ENCODE measurements around the gene FN1.

DNA sequence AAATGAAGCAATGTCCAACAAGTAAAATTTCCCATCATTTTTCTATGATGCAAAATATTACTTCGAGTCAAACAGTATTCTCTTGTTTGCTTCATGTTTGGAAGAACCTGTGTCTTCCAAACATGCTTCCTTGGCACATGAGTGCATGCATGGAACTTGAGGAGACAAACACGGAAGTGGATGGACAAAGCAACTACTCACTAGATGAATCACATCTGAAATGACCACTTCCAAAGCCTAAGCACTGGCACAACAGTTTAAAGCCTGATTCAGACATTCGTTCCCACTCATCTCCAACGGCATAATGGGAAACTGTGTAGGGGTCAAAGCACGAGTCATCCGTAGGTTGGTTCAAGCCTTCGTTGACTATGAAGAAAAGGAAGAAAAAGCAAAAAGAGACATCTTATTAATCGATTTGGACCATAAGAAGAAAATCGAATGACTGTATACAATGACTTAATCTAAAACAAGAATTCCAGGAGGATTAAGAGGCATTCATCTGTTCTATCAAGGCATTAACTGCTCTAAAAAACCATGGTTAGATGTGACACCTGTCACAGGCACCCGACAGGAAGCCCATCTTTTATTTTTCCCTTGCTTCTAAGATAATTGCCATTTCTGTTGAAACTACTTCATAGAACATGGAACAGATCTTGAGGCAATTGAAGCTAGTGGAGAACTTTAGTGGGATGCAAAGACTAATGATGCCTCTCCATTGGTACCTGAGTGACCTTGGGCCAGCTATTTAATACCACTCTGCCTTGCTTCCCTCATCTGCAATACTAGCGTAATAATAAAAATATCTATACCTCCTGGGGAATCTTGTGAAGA lies 68.0 kb downstream of the FN1 start:
- TF ChIP-seq, protein P1, sequence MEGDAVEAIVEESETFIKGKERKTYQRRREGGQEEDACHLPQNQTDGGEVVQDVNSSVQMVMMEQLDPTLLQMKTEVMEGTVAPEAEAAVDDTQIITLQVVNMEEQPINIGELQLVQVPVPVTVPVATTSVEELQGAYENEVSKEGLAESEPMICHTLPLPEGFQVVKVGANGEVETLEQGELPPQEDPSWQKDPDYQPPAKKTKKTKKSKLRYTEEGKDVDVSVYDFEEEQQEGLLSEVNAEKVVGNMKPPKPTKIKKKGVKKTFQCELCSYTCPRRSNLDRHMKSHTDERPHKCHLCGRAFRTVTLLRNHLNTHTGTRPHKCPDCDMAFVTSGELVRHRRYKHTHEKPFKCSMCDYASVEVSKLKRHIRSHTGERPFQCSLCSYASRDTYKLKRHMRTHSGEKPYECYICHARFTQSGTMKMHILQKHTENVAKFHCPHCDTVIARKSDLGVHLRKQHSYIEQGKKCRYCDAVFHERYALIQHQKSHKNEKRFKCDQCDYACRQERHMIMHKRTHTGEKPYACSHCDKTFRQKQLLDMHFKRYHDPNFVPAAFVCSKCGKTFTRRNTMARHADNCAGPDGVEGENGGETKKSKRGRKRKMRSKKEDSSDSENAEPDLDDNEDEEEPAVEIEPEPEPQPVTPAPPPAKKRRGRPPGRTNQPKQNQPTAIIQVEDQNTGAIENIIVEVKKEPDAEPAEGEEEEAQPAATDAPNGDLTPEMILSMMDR (conservative IDR thresholded peaks at IDR 0.05): no peak
- TF ChIP-seq ZFX (IDR thresholded peaks at IDR 0.05): no peak

Measured in C4-2B (cell line).